DND-41 (cell line): Measurements from ENCODE around the gene TTYH1.

Experiments used
- CTCF ChIP-seq: IDR thresholded peaks from 2 replicates; pipeline ENCODE4 v1.5.1; 2012; ENCODE audit warnings: borderline replicate concordance, low read length, moderate library complexity, mild to moderate bottlenecking; ENCODE audit not compliant: poor library complexity, severe bottlenecking; ENCODE audit errors: extremely low read depth
- EZH2 ChIP-seq: IDR thresholded peaks from 3 replicates; pipeline ENCODE4 v1.6.1; 2012; ENCODE audit warnings: borderline replicate concordance, low read depth, mild to moderate bottlenecking, moderate library complexity, low read length, inconsistent platforms; ENCODE audit not compliant: severe bottlenecking

- TF ChIP-seq CTCF (no peak), EZH2 (no peak)
These were observed 40.6 kb downstream of the TTYH1 start for GRCh38 chr19:54455786-54456422.
